Cardiac fibroblast (primary cell): ENCODE measurements around the gene AACS.

Experiments
- DNase-seq, 2 donors: peaks; one replicate each; pipeline versions ENCODE4 v3.0.0 to v3.0.0-alpha.2; 2010; ENCODE audit warnings: low read depth in 2 of 2
- H3K4me3 ChIP-seq, 2 donors: replicated peaks in 1 of 2; 1 replicate in 1 of 2; 2 replicates in 1 of 2; pipeline ENCODE4 v1.5.1; 2011; ENCODE audit warnings: low read depth in 2 of 2, low read length in 2 of 2, mild to moderate bottlenecking in 2 of 2, moderate library complexity in 1 of 2
- TF ChIP-seq, protein P1 (sequence below): IDR thresholded peaks from one replicate; pipeline ENCODE4 v1.5.1; 2011; ENCODE audit warnings: low read depth, mild to moderate bottlenecking, low read length, inconsistent platforms

The AACS gene

GRCh38 chr12:125192690-125193221 lies 127.5 kb downstream of the AACS start:
- DNase-seq, result no peak
- H3K4me3 ChIP-seq, result no peak overlapping the region
- TF ChIP-seq, protein P1, sequence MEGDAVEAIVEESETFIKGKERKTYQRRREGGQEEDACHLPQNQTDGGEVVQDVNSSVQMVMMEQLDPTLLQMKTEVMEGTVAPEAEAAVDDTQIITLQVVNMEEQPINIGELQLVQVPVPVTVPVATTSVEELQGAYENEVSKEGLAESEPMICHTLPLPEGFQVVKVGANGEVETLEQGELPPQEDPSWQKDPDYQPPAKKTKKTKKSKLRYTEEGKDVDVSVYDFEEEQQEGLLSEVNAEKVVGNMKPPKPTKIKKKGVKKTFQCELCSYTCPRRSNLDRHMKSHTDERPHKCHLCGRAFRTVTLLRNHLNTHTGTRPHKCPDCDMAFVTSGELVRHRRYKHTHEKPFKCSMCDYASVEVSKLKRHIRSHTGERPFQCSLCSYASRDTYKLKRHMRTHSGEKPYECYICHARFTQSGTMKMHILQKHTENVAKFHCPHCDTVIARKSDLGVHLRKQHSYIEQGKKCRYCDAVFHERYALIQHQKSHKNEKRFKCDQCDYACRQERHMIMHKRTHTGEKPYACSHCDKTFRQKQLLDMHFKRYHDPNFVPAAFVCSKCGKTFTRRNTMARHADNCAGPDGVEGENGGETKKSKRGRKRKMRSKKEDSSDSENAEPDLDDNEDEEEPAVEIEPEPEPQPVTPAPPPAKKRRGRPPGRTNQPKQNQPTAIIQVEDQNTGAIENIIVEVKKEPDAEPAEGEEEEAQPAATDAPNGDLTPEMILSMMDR, result no peak
